T-cell (primary cell): Measurements from ENCODE around the gene PBX2. TPM values are rescaled to one million over a fixed set of nuclear protein-coding genes. Genes with fewer than 3 reads are reported as not detected.

Experiments used
- ATAC-seq, 4 experiments: fragments of 200-7000 bp in 3 of 4; fragments of 150-1000 bp in 1 of 4; cut with Tn5 transposase; replicated peaks in 1 of 4; 1 replicate in 3 of 4; 2 replicates in 1 of 4; pipeline ENCODE4 v1.10.0; 2021; ENCODE audit warnings: moderate library complexity in 3 of 4, mild to moderate bottlenecking in 2 of 4, moderate number of reproducible peaks in 1 of 4
- CTCF ChIA-PET, 2 donors: fragments of 300-600 bp; sonication (Branson Sonifier 250); formaldehyde crosslinking; loops; one replicate each; lab custom pipeline; 2022; ENCODE audit warnings: antibody characterized with exemption in 2 of 2; lab: Charles Lee
- POLR2A ChIA-PET, 2 donors: fragments of 300-600 bp; sonication (Branson Sonifier 250); formaldehyde crosslinking; loops; one replicate each; lab custom pipeline; 2022; ENCODE audit warnings: antibody characterized with exemption in 2 of 2; lab: Charles Lee
- DNase-seq, 35 experiments: peaks; one replicate each; pipeline versions ENCODE4 v3.0.0 to v3.0.0-alpha.2; 2013 to 2023
- H3K27ac ChIP-seq: one replicate; pipeline ENCODE4 v1.5.1; 2013; ENCODE audit warnings: low read length
- H3K27me3 ChIP-seq, 2 experiments: replicated peaks in 1 of 2; 1 replicate in 1 of 2; 2 replicates in 1 of 2; pipeline versions ENCODE4 v1.6.1 to v1.7.0; 2013; ENCODE audit warnings: low read length in 1 of 2, mixed read lengths in 1 of 2; ENCODE audit not compliant: control insufficient read depth in 2 of 2, insufficient read depth in 2 of 2; ENCODE audit errors: extremely low read depth in 1 of 2
- H3K36me3 ChIP-seq, 2 donors: 1 replicate in 1 of 2; 2 replicates in 1 of 2; pipeline versions ENCODE4 v1.6.1 to v1.7.0; 2013; ENCODE audit warnings: low read length in 1 of 2; ENCODE audit not compliant: control insufficient read depth in 2 of 2, insufficient read depth in 1 of 2; ENCODE audit errors: extremely low read depth in 1 of 2
- H3K4me1 ChIP-seq, 2 experiments: 1 replicate in 1 of 2; 2 replicates in 1 of 2; pipeline versions ENCODE4 v1.6.1 to v1.7.0; 2013; ENCODE audit warnings: low read length in 2 of 2, mixed read lengths in 1 of 2; ENCODE audit not compliant: insufficient read depth in 2 of 2, control insufficient read depth in 1 of 2; ENCODE audit errors: extremely low read depth in 1 of 2
- H3K4me3 ChIP-seq, 2 donors: 1 replicate in 1 of 2; 2 replicates in 1 of 2; pipeline versions ENCODE4 v1.5.1 to v1.7.0; 2013; ENCODE audit warnings: mild to moderate bottlenecking in 2 of 2, low read length in 1 of 2, moderate library complexity in 1 of 2; ENCODE audit not compliant: control insufficient read depth in 1 of 2; ENCODE audit errors: extremely low read depth in 1 of 2
- H3K9me3 ChIP-seq: 2 replicates; pipeline ENCODE4 v1.7.0; 2013
- H3K27ac Mint-ChIP-seq, 2 donors: one replicate each; pipeline ENCODE4 v1.8.0; 2020 to 2021; ENCODE audit warnings: mild to moderate bottlenecking in 2 of 2, mixed read lengths in 2 of 2
- H3K27me3 Mint-ChIP-seq, 2 donors: one replicate each; pipeline ENCODE4 v1.8.0; 2021 to 2022; ENCODE audit warnings: mixed read lengths in 2 of 2
- H3K36me3 Mint-ChIP-seq: one replicate; pipeline ENCODE4 v1.8.0; 2021; ENCODE audit warnings: mixed read lengths
- H3K4me1 Mint-ChIP-seq, 3 donors: one replicate each; pipeline ENCODE4 v1.8.0; 2020 to 2022; ENCODE audit warnings: mixed read lengths in 3 of 3, mild to moderate bottlenecking in 1 of 3
- H3K4me3 Mint-ChIP-seq, 3 donors: one replicate each; pipeline ENCODE4 v1.8.0; 2020 to 2022; ENCODE audit warnings: mild to moderate bottlenecking in 3 of 3, mixed read lengths in 3 of 3, moderate library complexity in 3 of 3
- H3K9me3 Mint-ChIP-seq, 3 donors: one replicate each; pipeline ENCODE4 v1.8.0; 2020 to 2022; ENCODE audit warnings: mixed read lengths in 3 of 3
- WGBS: methylation state at CpG from one replicate; pipeline ENCODE4 v1.1.5; 2013; ENCODE audit warnings: missing lambda C conversion rate; ENCODE audit not compliant: insufficient coverage; 5-methylcytosine and 5-hydroxymethylcytosine counted together
- total RNA-seq, 35 experiments: library from RNA in 6 of 35; stranded (reverse) in 6 of 35; fragments of 120-200 nt in 1 of 35; gene quantifications; one replicate each; pipeline versions ENCODE4 v1.2.1 to v1.2.4 and lab custom pipeline; 2013 to 2026

Gene PBX2
- total RNA-seq, 5 donors from 2014 or later (not counting 1 experiment from before 2014, with no cell fraction given), result 124 to 171 (median 148) TPM

DNA sequence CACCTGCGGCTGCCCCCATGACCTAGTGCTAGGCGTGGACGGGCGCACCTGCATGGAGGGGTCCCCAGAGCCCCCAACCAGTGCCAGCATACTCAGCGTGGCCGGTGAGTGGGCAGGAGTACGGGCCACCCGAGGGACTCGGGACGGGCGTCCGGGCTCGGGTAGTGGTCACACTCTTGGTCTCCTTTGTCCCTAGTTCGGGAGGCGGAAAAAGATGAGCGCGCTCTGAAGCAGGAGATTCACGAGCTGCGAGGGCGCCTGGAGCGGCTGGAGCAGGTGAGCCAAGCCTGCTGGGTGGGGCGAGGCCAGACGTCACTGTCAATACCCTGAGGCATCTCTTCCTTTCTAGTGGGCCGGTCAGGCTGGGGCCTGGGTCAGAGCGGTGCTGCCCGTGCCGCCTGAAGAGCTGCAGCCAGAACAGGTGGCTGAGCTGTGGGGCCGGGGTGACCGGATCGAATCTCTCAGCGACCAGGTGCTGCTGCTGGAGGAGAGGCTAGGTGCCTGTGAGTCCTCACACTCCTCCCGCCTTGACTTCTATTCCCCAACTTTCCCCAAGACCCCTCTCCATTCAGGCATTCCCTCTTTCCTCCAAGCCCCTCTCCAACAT, 22.7 kb downstream of the PBX2 start:
- CTCF ChIA-PET, result no interaction called here
- peaks cover 4 to 10% (median 4%) of the 10 kb centered on the region in 3 donors for H3K4me1 Mint-ChIP-seq
- Histone ChIP-seq H3K27me3 (no peaks in the 10 kb centered on the region), H3K4me3 (no peak overlapping the region), H3K4me1 (no peaks in the 10 kb centered on the region), H3K9me3 (no peaks in the 10 kb centered on the region), H3K27ac (no peak overlapping the region), H3K36me3 (peaks cover 3 to 43% of the 10 kb centered on the region in 2 donors)
- POLR2A ChIA-PET, result interaction anchor here in 1 of 2 donors (0.5 kb wide), 1 partner anchor 270 kb away, joined by 6 read pairs; the partner anchor contains the start of gene EHMT2
- no peak overlapping the region for H3K4me3 Mint-ChIP-seq
- ATAC-seq, result no peak
- DNase-seq, result no peak
- H3K9me3 Mint-ChIP-seq, result no peaks in the 10 kb centered on the region
- H3K36me3 Mint-ChIP-seq, result peaks cover 44% of the 10 kb centered on the region
- 97% methylated on average over 32 of the region's 32 CpGs for WGBS
- H3K27me3 Mint-ChIP-seq, result no peaks in the 10 kb centered on the region
- H3K27ac Mint-ChIP-seq, result no peak overlapping the region

DNA sequence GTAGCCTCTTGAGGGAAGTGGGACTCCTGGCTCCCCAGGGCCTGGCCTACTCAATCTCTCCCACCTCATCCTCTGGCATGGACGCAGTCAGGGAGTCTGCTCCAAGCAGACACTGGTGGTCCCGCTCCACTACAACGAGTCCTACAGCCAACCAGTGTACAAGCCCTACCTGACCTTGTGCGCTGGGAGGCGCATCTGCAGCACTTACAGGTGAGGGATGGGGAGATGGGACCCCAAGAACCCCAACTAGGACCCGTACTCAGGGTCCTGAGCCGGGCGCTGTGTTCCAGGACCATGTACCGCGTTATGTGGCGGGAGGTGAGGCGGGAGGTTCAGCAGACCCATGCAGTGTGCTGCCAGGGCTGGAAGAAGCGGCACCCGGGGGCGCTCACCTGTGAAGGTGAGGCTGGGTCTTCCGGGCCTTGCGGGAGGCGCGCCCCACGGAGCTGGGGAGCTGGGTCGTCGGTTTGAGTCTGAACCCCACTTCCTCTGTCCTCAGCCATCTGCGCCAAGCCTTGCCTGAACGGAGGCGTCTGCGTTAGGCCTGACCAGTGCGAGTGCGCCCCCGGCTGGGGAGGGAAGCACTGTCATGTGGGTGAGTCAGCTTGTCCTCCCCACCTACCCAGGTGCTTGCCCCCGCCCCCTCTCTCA, 23.5 kb downstream of the PBX2 start:
- 98% methylated on average over 19 of the region's 30 CpGs for WGBS
- Histone ChIP-seq H3K36me3 (peaks cover 3 to 43% of the 10 kb centered on the region in 2 donors), H3K4me3 (no peak overlapping the region), H3K9me3 (no peaks in the 10 kb centered on the region), H3K4me1 (no peaks in the 10 kb centered on the region), H3K27ac (no peak overlapping the region), H3K27me3 (no peaks in the 10 kb centered on the region)
- ATAC-seq, result no peak
- H3K27me3 Mint-ChIP-seq, result no peaks in the 10 kb centered on the region
- peaks cover 44% of the 10 kb centered on the region for H3K36me3 Mint-ChIP-seq
- no peaks in the 10 kb centered on the region for H3K9me3 Mint-ChIP-seq
- ChIA-PET CTCF (no interaction called here), POLR2A (no interaction called here)
- no peak for DNase-seq
- H3K4me3 Mint-ChIP-seq, result no peak overlapping the region
- H3K4me1 Mint-ChIP-seq, result peaks cover 3 to 10% (median 4%) of the 10 kb centered on the region in 3 donors
- H3K27ac Mint-ChIP-seq, result no peak overlapping the region

DNA sequence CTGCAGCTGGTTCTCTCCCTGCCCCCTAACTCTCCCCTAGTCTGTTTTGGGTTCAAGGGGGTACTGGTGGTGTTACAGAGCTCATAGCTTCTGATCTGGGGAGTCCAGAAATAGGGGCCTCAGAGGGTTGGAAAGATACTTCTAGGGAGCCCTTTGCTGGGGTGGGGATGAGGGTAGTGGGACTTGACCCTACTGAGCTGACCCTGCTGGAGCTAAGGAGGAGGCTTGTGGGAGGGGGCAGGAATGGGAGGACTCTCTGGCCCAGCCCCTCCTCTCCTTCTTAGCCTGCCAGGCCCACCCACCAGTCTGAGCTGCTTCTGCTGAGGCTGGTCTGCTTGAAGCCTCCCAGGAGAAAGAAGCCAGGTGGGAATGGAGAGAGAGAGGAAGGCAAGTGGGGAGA, 25.7 kb downstream of the PBX2 start, which contains the start of gene EGFL8:
EGFL8 (plus strand) TSS at position 301 of the 400 bp plus-strand sequence. CDS start 1,571 bp downstream, outside the sequence.
- CTCF ChIA-PET, result no interaction called here
- H3K36me3 Mint-ChIP-seq, result peaks cover 26% of the 10 kb centered on the region
- H3K36me3 ChIP-seq, result peaks cover 0 to 24% of the 10 kb centered on the region in 2 donors
- no peak within 1 kb of the TSS for H3K27ac Mint-ChIP-seq
- DNase-seq, result no peak
- no peak within 1 kb of the TSS for H3K4me3 Mint-ChIP-seq
- no peaks in the 10 kb centered on the region for H3K27me3 Mint-ChIP-seq
- H3K4me1 Mint-ChIP-seq, result no peaks in the 10 kb centered on the region
- H3K27ac ChIP-seq, result no peak within 1 kb of the TSS
- no peaks in the 10 kb centered on the region for H3K27me3 ChIP-seq
- no peaks in the 10 kb centered on the region for H3K9me3 ChIP-seq
- POLR2A ChIA-PET, result no interaction called here
- no peak within 1 kb of the TSS for H3K4me3 ChIP-seq
- no peaks in the 10 kb centered on the region for H3K9me3 Mint-ChIP-seq
- no peaks in the 10 kb centered on the region for H3K4me1 ChIP-seq
- ATAC-seq, result no peak

DNA sequence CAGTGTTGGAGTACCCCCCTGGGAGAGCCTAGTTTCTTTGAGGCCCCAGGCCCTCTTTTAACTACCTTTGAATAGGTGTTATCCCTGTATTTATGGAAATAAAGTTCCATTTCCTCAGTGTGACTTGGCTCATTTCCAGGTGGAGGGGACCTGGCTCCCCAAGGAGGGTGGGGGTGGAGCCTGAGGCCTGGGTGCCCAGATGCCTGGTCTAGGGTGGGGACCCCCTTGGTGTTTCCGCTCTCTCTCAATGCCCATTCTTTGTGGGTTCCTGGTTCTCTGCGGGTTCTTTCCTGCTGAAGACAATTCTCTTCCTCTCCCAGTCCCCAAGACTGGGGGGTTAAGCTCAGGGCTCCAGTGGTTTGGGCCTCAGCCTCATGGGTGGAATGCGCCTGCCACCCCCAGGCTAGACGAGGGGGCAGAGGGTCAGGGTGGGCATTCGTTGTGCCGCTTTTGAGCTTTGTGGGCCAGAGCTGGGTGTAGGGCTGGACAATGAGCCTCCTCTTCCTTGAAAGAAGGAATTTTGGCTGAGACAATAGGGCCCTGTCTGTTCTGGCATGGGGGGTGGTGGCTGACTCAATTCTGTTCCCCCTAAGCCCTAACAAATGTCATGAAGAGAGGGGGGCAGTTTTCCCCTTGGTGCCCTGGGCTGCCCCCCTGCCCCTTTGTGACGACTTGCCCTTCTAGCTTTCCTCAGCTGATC, 26.3 kb downstream of the PBX2 start:
- Histone ChIP-seq H3K27ac (no peak overlapping the region), H3K4me1 (no peaks in the 10 kb centered on the region), H3K9me3 (no peaks in the 10 kb centered on the region), H3K27me3 (no peaks in the 10 kb centered on the region), H3K36me3 (peaks cover 0 to 18% of the 10 kb centered on the region in 2 donors), H3K4me3 (no peak overlapping the region)
- WGBS, result no CpG with 5 or more reads among the region's 7 CpGs
- Mint-ChIP-seq H3K9me3 (no peaks in the 10 kb centered on the region), H3K27ac (no peak overlapping the region), H3K4me1 (no peaks in the 10 kb centered on the region), H3K4me3 (no peak overlapping the region), H3K27me3 (no peaks in the 10 kb centered on the region), H3K36me3 (peaks cover 22% of the 10 kb centered on the region)
- ATAC-seq (no peak), DNase-seq (no peak)
- POLR2A ChIA-PET, result no interaction called here
- CTCF ChIA-PET, result no interaction called here

DNA sequence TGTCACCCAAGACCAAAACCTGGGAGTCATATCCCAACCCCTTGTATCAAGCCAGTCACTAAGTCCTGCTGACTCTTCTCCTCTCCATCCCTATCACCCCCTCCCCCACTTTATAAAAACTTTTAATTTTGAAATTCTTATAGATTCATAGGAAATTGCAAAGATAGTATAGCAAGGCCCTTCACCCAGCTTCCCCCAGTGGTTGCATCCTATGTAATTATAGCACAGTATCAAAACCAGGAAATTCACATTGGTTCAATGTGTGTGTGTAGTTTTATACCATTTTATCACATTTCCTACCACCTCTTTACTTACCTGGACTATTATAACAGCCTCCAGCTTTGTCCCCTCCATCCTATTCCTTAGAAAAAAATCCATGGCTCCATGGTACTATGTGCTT, 31.9 kb downstream of the PBX2 start:
- peaks cover 20 to 26% (median 26%) of the 10 kb centered on the region in 3 donors for H3K4me1 Mint-ChIP-seq
- H3K4me3 ChIP-seq, result no peak overlapping the region
- no peak for DNase-seq
- H3K36me3 Mint-ChIP-seq, result peaks cover 16% of the 10 kb centered on the region
- CTCF ChIA-PET, result no interaction called here
- H3K36me3 ChIP-seq, result peaks cover 6 to 12% of the 10 kb centered on the region in 2 donors
- no peak overlapping the region for H3K27ac Mint-ChIP-seq
- H3K9me3 Mint-ChIP-seq, result no peaks in the 10 kb centered on the region
- ATAC-seq, result no peak
- POLR2A ChIA-PET, result no interaction called here
- peaks cover 6 to 29% of the 10 kb centered on the region in 2 experiments for H3K4me1 ChIP-seq
- H3K9me3 ChIP-seq, result no peaks in the 10 kb centered on the region
- H3K4me3 Mint-ChIP-seq, result no peak overlapping the region
- H3K27me3 ChIP-seq, result peaks cover 0 to 4% of the 10 kb centered on the region in 2 experiments
- peaks cover 0 to 3% of the 10 kb centered on the region in 2 donors for H3K27me3 Mint-ChIP-seq
- H3K27ac ChIP-seq, result no peak overlapping the region

DNA sequence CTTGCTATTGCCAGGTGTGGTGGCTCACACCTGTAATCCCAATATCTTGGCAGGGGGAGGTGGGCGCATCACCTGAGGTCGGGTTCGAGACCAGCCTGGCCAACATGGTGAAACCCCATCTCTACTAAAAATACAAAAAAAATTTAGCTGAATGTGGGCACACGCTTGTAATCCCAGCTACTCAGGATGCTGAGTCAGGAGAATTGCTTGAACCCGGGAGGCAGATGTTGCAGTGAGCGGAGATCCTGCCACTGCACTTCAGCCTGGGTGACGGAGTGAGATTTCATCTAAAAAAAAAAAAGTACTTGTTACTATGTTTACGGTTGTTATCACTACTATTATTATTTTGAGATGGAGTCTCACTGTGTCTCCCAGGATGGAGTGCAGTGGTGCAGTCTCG, 33.1 kb downstream of the PBX2 start:
- POLR2A ChIA-PET, result no interaction called here
- H3K27ac Mint-ChIP-seq, result no peak overlapping the region
- no CpG with 5 or more reads among the region's 9 CpGs for WGBS
- no peak overlapping the region for H3K4me3 Mint-ChIP-seq
- H3K36me3 ChIP-seq, result peaks cover 6% of the 10 kb centered on the region in 2 donors
- peaks cover 32 to 38% (median 38%) of the 10 kb centered on the region in 3 donors for H3K4me1 Mint-ChIP-seq
- H3K4me1 ChIP-seq, result peaks cover 6 to 40% of the 10 kb centered on the region in 2 experiments
- peaks cover 0 to 11% of the 10 kb centered on the region in 2 experiments for H3K27me3 ChIP-seq
- ATAC-seq (no peak), DNase-seq (no peak)
- CTCF ChIA-PET, result no interaction called here
- H3K9me3 Mint-ChIP-seq, result no peaks in the 10 kb centered on the region
- H3K27me3 Mint-ChIP-seq, result peaks cover 0 to 7% of the 10 kb centered on the region in 2 donors
- H3K36me3 Mint-ChIP-seq, result peaks cover 14% of the 10 kb centered on the region
- H3K27ac ChIP-seq, result no peak overlapping the region
- no peak overlapping the region for H3K4me3 ChIP-seq
- H3K9me3 ChIP-seq, result no peaks in the 10 kb centered on the region
